Measurements from ENCODE around the gene SLC10A7.

DNA sequence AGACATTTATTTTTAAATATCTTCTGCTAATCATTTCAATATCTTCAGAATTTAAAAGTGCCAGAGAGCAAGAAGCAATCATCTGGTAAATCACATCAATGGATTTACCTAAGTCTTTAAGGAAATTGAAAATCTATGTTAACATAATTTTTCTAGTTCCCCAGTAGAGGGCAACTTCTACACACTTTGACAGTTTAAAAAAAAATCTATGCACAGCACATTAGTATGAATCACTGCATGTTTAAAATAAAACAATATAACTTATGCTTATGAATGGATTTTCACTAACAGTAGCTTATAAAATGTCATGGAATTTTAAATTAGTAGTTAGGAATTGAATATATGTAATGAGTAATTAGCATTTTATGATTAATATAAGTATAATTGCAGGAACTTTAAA is 180.9 kb downstream of the SLC10A7 start:
- TF ChIP-seq TAF1 (IDR thresholded peaks at IDR 0.05; ENCODE audit: low read depth, low read length) (no peak), POLR2AphosphoS5 (IDR thresholded peaks at IDR 0.05; ENCODE audit: low read depth, low read length) (no peak), RFX5 (IDR thresholded peaks at IDR 0.05; ENCODE audit: borderline replicate concordance, low read depth, low read length) (no peak), CEBPB (IDR thresholded peaks at IDR 0.05; ENCODE audit: low read depth, low read length) (no peak), EP300 (IDR thresholded peaks at IDR 0.05; ENCODE audit: borderline replicate concordance in 1 of 2, low read depth in 2 of 2, low read length in 2 of 2) (no peak), POLR2A (IDR thresholded peaks at IDR 0.05; ENCODE audit: control extremely low read depth in 1 of 2, low read depth in 2 of 2, low read length in 2 of 2) (no peak), JUN (IDR thresholded peaks at IDR 0.05; ENCODE audit: low read depth, low read length) (no peak)
- TF ChIP-seq, protein P1, sequence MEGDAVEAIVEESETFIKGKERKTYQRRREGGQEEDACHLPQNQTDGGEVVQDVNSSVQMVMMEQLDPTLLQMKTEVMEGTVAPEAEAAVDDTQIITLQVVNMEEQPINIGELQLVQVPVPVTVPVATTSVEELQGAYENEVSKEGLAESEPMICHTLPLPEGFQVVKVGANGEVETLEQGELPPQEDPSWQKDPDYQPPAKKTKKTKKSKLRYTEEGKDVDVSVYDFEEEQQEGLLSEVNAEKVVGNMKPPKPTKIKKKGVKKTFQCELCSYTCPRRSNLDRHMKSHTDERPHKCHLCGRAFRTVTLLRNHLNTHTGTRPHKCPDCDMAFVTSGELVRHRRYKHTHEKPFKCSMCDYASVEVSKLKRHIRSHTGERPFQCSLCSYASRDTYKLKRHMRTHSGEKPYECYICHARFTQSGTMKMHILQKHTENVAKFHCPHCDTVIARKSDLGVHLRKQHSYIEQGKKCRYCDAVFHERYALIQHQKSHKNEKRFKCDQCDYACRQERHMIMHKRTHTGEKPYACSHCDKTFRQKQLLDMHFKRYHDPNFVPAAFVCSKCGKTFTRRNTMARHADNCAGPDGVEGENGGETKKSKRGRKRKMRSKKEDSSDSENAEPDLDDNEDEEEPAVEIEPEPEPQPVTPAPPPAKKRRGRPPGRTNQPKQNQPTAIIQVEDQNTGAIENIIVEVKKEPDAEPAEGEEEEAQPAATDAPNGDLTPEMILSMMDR (IDR thresholded peaks at IDR 0.05; ENCODE audit: control extremely low read depth in 1 of 3, insufficient read depth in 1 of 3, low read depth in 1 of 3, low read length in 3 of 3) = peak in 1 of 3 experiments; percentile 8; a peak in 1 of 4 replicates
- TF ChIP-seq, protein P2, sequence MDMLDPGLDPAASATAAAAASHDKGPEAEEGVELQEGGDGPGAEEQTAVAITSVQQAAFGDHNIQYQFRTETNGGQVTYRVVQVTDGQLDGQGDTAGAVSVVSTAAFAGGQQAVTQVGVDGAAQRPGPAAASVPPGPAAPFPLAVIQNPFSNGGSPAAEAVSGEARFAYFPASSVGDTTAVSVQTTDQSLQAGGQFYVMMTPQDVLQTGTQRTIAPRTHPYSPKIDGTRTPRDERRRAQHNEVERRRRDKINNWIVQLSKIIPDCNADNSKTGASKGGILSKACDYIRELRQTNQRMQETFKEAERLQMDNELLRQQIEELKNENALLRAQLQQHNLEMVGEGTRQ (IDR thresholded peaks at IDR 0.05; ENCODE audit: low read length) = no peak
